ENCODE data around the gene RFTN1. TPM values are rescaled to one million over a fixed set of nuclear protein-coding genes. Genes with fewer than 3 reads are reported as not detected.

Gene RFTN1
- total RNA-seq, 1 donor from 2014 or later, result 6.4 TPM

DNA sequence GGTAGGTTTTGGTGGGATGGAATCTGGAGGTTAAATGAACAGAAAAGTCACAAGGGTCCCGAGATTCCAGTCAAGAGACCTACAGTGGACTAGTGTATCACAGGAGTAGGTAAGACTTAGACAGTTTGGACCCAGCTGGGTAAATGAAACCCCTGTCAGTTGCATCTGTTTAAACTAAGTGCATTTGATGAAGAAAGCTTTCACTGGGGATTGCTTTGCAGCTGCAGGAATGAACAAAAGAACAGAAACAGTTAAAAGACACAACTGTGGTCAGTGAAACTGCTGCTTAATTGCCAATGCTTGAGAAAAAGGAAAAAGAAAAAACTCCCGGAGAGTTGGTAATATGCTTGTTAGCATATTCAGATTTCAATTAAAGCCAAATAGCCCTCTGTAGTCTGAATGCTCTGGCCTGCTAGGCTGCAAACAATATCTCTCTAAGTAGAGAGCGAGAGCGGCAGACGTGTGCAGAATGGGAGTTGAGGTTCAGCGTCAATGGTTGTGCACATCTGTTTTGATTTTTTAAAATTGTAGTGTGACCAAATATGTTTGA lies 211.3 kb downstream of the RFTN1 start:
- Mint-ChIP-seq H3K4me3 (ENCODE audit: unreplicated experiment) (no peak overlapping the region), H3K4me1 (ENCODE audit: low read depth, unreplicated experiment) (peaks cover 17% of the 10 kb centered on the region)
- TF ChIP-seq, protein P1, sequence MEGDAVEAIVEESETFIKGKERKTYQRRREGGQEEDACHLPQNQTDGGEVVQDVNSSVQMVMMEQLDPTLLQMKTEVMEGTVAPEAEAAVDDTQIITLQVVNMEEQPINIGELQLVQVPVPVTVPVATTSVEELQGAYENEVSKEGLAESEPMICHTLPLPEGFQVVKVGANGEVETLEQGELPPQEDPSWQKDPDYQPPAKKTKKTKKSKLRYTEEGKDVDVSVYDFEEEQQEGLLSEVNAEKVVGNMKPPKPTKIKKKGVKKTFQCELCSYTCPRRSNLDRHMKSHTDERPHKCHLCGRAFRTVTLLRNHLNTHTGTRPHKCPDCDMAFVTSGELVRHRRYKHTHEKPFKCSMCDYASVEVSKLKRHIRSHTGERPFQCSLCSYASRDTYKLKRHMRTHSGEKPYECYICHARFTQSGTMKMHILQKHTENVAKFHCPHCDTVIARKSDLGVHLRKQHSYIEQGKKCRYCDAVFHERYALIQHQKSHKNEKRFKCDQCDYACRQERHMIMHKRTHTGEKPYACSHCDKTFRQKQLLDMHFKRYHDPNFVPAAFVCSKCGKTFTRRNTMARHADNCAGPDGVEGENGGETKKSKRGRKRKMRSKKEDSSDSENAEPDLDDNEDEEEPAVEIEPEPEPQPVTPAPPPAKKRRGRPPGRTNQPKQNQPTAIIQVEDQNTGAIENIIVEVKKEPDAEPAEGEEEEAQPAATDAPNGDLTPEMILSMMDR (IDR thresholded peaks at IDR 0.05; ENCODE audit: partially characterized antibody, unreplicated experiment), result no peak

DNA sequence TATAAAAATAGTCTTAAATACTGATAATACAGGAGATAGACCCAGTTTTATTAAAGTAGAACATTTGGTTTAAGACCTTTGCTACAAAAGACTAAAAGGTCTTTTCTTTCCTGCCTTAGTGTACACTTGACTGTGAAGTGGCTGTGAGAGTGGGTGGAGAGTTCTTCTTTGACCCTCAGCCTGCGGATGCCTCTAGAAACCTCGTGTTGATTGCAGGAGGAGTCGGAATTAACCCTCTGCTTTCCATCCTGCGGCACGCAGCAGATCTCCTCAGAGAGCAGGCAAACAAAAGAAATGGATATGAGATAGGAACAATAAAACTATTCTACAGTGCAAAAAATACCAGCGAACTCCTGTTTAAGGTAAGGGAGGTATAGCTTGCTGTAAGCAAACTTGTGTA lies 212.0 kb downstream of the RFTN1 start:
- H3K4me1 Mint-ChIP-seq (ENCODE audit: low read depth, unreplicated experiment), result peaks cover 17% of the 10 kb centered on the region
- H3K36me3 Mint-ChIP-seq (ENCODE audit: unreplicated experiment), result peaks cover 19% of the 10 kb centered on the region
- TF ChIP-seq, protein P1 (IDR thresholded peaks at IDR 0.05; ENCODE audit: partially characterized antibody, unreplicated experiment), result no peak
- no peak for DNase-seq
- H3K27ac Mint-ChIP-seq (ENCODE audit: unreplicated experiment), result no peak overlapping the region
- no peak overlapping the region for H3K4me3 Mint-ChIP-seq (ENCODE audit: unreplicated experiment)
- H3K27me3 Mint-ChIP-seq (ENCODE audit: unreplicated experiment), result no peaks in the 10 kb centered on the region
- H3K9me3 Mint-ChIP-seq (ENCODE audit: unreplicated experiment), result no peaks in the 10 kb centered on the region

More for the DNA sequence above, 211.3 kb downstream of the RFTN1 start:
- H3K9me3 Mint-ChIP-seq (ENCODE audit: unreplicated experiment), result no peaks in the 10 kb centered on the region
- DNase-seq, result no peak
- no peak overlapping the region for H3K27ac Mint-ChIP-seq (ENCODE audit: unreplicated experiment)
- peaks cover 13% of the 10 kb centered on the region for H3K36me3 Mint-ChIP-seq (ENCODE audit: unreplicated experiment)
- H3K27me3 Mint-ChIP-seq (ENCODE audit: unreplicated experiment), result no peaks in the 10 kb centered on the region

DNA sequence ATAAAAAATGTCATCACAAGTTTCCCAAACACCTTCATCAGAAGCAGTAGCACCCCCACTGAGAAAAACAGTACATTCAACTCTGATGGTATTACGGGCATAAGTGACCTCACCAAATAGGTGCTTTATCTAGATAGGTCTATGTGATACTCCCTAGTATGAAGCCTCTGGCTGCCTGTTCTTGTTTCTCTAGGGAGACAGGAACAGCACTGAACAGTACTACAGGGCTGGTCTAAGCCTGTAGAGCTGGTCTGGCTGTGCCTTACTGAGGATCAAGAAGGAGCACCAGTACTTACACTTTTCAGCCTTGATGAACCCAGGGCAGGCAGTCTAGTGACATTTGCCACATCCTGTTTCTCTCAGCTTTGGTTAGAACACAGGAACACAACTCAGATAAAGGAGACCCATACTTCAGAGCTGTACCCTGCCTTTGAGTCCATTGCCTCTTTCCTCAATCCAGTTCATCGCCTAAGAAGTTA lies 212.6 kb downstream of the RFTN1 start:
- no peak for DNase-seq
- Mint-ChIP-seq H3K4me1 (ENCODE audit: low read depth, unreplicated experiment) (peaks cover 17% of the 10 kb centered on the region), H3K9me3 (ENCODE audit: unreplicated experiment) (no peaks in the 10 kb centered on the region), H3K4me3 (ENCODE audit: unreplicated experiment) (no peak overlapping the region), H3K36me3 (ENCODE audit: unreplicated experiment) (peaks cover 23% of the 10 kb centered on the region), H3K27ac (ENCODE audit: unreplicated experiment) (no peak overlapping the region), H3K27me3 (ENCODE audit: unreplicated experiment) (no peaks in the 10 kb centered on the region)
- TF ChIP-seq, protein P1 (IDR thresholded peaks at IDR 0.05; ENCODE audit: partially characterized antibody, unreplicated experiment), result no peak

DNA sequence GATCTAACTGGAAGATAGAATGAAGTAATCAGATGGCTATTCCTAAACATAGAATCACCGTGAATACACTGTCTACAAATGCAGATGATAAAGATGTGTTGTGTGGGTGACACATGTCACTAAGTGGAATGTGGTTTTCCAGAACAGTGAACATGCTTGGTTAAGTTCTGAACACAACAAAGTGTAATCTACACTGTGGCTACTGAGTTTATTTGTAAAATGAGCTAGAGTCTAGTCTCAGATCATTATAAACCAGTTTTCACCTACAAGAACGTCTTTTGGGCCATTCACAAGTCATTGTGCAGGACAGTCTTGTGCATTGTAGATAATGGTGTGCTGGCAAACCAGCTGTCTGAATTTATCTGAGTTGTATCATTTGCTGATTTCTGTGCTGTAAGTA lies 213.2 kb downstream of the RFTN1 start:
- H3K9me3 Mint-ChIP-seq (ENCODE audit: unreplicated experiment), result no peaks in the 10 kb centered on the region
- H3K36me3 Mint-ChIP-seq (ENCODE audit: unreplicated experiment), result peaks cover 23% of the 10 kb centered on the region
- peaks cover 17% of the 10 kb centered on the region for H3K4me1 Mint-ChIP-seq (ENCODE audit: low read depth, unreplicated experiment)
- no peak overlapping the region for H3K4me3 Mint-ChIP-seq (ENCODE audit: unreplicated experiment)
- TF ChIP-seq, protein P1 (IDR thresholded peaks at IDR 0.05; ENCODE audit: partially characterized antibody, unreplicated experiment), result no peak
- H3K27ac Mint-ChIP-seq (ENCODE audit: unreplicated experiment), result no peak overlapping the region
- no peak for DNase-seq
- H3K27me3 Mint-ChIP-seq (ENCODE audit: unreplicated experiment), result no peaks in the 10 kb centered on the region

DNA sequence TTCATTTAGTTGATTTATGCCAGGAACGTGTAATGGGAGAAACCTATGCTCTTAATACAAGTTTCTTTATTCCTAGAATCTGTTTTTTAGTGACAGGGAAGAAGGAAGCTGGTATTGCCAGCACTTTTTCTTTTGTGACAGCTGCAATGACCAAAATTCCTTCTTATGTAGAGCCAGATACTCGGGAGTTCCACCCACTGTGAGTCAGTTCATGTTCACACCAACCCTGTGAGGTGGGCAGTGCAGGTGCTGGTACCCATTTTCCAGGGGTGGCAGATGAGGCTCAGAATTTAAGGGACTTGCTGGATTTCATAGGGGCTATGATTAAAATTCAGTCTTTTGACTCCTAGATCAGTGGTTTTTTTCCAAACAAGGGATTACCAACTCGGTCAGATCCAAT lies 213.8 kb downstream of the RFTN1 start:
- Mint-ChIP-seq H3K27ac (ENCODE audit: unreplicated experiment) (no peak overlapping the region), H3K27me3 (ENCODE audit: unreplicated experiment) (no peaks in the 10 kb centered on the region), H3K9me3 (ENCODE audit: unreplicated experiment) (no peaks in the 10 kb centered on the region), H3K4me3 (ENCODE audit: unreplicated experiment) (no peak overlapping the region), H3K36me3 (ENCODE audit: unreplicated experiment) (peaks cover 23% of the 10 kb centered on the region), H3K4me1 (ENCODE audit: low read depth, unreplicated experiment) (peaks cover 17% of the 10 kb centered on the region)
- TF ChIP-seq, protein P1 (IDR thresholded peaks at IDR 0.05; ENCODE audit: partially characterized antibody, unreplicated experiment), result no peak
- DNase-seq, result no peak
